NCI-H446 treated with DMSO at 0.1 percent for 48 hours (cell line): ENCODE measurements around the gene C9orf85.
"Not testable (repeated sequence)": the region's sequence is repeated elsewhere in the genome, so short reads cannot be mapped to it uniquely, and the experiment has no call there.

ENCODE experiments used
- DNase-seq: peaks from one replicate; lab custom pipeline; 2025; lab: John Stamatoyannopoulos, UW

The C9orf85 gene

GRCh38 chr9:71911061-71911907 is at the start of gene C9orf85, which contains the start of gene ABHD17B:
Gene C9orf85, plus strand, starts transcription at chr9:71911639. Its CDS starts 96 bp downstream, at chr9:71911735.
Gene ABHD17B, minus strand, starts transcription at chr9:71911193. Its CDS starts 36,113 bp downstream, at chr9:71875080.
- peak; percentile 94 for DNase-seq

GRCh38 chr9:71863631-71864030 is 47.8 kb upstream of the C9orf85 start:
- DNase-seq: no peak

- no peak for DNase-seq
These were observed 36.1 kb upstream of the C9orf85 start for GRCh38 chr9:71875345-71875744.

- DNase-seq: no peak
These were observed 35.3 kb upstream of the C9orf85 start for GRCh38 chr9:71876106-71876505.

- no peak for DNase-seq
These were observed 34.6 kb upstream of the C9orf85 start for GRCh38 chr9:71876829-71877228.

- DNase-seq: no peak
These were observed 32.8 kb upstream of the C9orf85 start for GRCh38 chr9:71878327-71879274.

GRCh38 chr9:71879644-71880174 is 31.7 kb upstream of the C9orf85 start:
- DNase-seq: no peak

- no peak for DNase-seq
These were observed 27.4 kb upstream of the C9orf85 start for GRCh38 chr9:71884005-71884404.

GRCh38 chr9:71885467-71885866 is 26.0 kb upstream of the C9orf85 start:
- DNase-seq: no peak

GRCh38 chr9:71886015-71886414 is 25.4 kb upstream of the C9orf85 start:
- no peak for DNase-seq

GRCh38 chr9:71886541-71886940 is 24.9 kb upstream of the C9orf85 start:
- DNase-seq: no peak

- no peak for DNase-seq
These were observed 24.1 kb upstream of the C9orf85 start for GRCh38 chr9:71887362-71887761.

GRCh38 chr9:71890042-71890679 is 21.3 kb upstream of the C9orf85 start:
- DNase-seq: no peak

- DNase-seq: no peak
These were observed 19.8 kb upstream of the C9orf85 start for GRCh38 chr9:71891557-71892189.

GRCh38 chr9:71895117-71895516 is 16.3 kb upstream of the C9orf85 start:
- DNase-seq: no peak

GRCh38 chr9:71895955-71896354 is 15.5 kb upstream of the C9orf85 start:
- no peak for DNase-seq

- DNase-seq: no peak
These were observed 14.7 kb upstream of the C9orf85 start for GRCh38 chr9:71896761-71897160.

GRCh38 chr9:71897577-71897976 is 13.9 kb upstream of the C9orf85 start:
- no peak for DNase-seq

- not testable (repeated sequence) for DNase-seq
These were observed 12.7 kb upstream of the C9orf85 start for GRCh38 chr9:71898756-71899155.

- DNase-seq: no peak
These were observed 9.5 kb upstream of the C9orf85 start for GRCh38 chr9:71901695-71902597.
